AG08396 (cell line): Measurements from ENCODE around the gene MARCHF10.
"Not testable (repeated sequence)": the region's sequence is repeated elsewhere in the genome, so short reads cannot be mapped to it uniquely, and the experiment has no call there.

ENCODE experiments used
- DNase-seq: peaks from one replicate; pipeline ENCODE4 v3.0.0; 2012; ENCODE audit warnings: low spot score, mixed read lengths

The MARCHF10 gene

DNA sequence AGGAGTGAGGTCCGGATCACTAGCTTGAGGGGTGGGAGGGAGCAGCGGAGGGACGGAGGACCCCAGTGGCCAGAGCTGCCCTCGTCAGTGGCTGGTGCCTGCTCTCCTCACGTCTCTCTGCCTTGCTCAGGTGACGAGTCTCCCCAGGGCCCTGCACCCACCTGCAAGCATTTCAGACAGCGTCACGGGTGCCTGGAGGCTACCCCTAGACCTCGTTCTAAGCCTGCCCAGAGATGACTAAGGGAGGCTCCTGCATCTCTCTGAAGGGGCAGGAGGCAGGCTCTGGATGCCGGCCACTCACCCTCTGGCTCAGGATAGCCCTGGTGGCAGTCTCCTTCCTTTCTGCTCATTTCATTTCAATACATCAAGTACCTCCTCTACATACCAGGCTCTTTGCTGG lies 111.9 kb downstream of the MARCHF10 start:
- DNase-seq: no peak

DNA sequence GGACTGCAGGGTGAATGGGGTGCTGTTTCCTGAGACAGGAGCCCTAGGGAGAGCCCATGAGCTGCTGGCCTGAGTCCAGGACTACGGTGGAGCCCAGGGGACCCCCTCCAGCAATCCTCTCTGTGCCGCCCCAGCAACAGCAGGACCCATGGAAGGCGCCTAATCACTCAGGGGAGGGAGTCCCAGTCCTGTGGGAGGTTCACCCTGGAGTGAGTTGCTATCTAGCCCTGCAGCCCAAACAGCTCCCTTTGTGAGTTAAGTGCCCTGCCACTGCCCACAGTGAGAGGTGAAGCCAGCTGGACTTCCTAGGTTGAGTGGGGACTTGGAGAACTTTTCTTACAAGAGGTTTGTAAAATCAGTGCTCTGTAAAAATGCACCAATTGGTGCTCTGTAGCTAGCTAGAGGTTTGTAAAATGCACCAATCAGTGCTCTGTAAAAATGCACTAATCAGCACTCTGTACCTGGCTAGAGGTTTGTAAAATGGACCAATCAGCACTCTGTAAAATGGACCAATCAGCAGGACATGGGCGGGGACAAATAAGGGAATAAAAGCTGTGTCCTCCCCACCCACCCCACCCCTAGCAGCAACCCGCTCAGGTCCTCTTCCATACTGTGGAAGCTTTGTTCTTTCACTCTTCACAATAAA lies 112.9 kb downstream of the MARCHF10 start:
- not testable (repeated sequence) for DNase-seq

DNA sequence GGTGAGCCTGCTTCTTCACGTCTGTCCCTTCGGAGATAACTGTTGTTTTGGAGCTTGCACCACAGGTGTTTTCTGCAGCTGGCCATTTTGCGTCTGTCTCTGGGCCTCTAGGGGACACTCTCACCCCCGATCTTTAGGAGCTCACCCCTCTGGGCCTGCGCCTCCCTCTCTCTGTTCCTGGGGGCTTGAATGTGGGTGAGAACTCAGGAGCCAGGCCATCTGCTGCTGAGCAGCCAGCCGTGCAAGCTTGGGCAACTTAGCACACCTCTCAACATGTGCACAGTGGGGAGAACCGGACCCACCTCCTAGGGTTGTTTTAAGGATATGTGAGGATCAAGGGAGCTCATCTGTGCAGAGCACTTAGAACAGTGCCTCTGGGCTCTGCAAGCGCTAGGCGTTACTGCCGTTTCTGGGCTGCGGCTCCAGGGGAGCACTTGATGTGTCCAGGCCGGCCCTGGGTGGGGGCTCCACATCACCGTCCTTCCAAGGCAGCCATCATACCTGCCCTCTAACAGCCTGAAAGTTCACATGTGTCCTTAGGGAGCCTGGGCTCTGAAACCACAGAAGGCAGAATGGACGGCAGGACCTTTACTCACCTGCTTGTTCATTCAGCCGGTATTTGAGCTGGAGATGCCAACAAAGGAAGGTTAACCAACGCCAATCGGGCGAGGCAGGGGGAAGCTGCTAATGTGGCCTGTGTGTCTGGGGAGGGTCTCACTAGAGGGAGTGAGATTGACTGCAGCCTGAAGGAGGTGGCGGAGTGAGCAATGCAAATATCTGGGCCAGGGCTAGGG lies 114.3 kb downstream of the MARCHF10 start:
- DNase-seq: no peak

DNA sequence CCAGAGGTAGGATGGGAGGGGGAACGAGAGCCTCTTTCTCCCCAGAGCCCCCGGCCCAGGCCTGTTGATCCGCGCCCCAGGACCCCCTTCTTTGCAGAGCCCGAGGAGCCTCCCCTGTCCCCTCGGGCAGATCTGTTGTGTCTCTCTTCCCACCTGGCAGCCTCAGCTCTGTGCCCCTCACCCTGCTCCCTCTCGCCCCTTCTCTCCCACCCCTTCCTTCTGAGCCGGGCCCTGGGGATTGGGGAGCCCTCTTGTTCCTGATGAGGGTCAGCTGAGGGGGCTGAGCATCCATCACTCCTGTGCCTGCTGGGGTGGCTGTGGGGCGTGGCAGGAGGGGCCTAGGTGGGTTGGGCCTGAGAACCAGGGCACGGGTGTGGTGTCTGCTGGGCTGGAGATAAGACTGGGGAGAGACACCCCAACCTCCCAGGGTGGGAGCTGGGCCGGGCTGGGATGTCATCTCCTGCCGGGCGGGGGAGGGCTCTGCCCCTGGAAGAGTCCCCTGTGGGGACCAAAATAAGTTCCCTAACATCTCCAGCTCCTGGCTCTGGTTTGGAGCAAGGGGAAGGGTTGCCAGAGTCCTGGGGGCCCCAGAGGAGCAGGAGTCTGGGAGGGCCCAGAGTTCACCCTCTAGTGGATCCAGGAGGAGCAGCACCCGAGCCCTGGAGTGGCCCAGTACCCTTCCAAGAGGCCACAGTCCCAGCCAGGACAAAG lies 115.2 kb downstream of the MARCHF10 start:
- DNase-seq: peak; percentile 70

DNA sequence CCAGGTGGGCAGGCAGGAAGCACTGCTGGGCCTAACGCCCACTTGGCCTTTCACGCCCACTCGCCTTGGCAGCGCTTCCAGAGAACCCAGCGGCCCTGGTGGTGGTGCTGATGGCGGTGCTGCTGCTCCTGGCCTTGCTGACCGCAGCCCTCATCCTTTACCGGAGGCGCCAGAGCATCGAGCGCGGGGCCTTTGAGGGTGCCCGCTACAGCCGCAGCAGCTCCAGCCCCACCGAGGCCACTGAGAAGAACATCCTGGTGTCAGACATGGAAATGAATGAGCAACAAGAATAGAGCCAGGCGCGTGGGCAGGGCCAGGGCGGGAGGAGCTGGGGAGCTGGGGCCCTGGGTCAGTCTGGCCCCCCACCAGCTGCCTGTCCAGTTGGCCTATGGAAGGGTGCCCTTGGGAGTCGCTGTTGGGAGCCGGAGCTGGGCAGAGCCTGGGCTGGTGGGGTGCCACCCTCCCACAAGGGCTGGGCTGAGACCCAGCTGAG lies 115.9 kb downstream of the MARCHF10 start:
- DNase-seq: no peak

DNA sequence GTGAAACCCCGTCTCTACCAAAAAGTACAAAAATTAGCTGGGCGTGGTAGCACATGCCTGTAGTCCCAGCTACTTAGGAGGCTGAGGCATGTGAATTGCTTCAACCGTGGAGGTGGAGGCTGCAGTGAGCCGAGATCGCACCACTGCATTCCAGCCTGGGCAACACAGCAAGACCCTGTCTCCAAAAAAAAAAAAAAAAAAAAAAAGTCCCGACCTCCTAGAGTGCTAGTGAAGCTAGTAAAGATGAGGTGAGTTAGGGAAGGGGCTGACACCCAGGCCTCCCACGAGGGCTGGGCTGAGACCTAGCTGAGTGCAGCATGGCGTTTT lies 116.6 kb downstream of the MARCHF10 start:
- not testable (repeated sequence) for DNase-seq

DNA sequence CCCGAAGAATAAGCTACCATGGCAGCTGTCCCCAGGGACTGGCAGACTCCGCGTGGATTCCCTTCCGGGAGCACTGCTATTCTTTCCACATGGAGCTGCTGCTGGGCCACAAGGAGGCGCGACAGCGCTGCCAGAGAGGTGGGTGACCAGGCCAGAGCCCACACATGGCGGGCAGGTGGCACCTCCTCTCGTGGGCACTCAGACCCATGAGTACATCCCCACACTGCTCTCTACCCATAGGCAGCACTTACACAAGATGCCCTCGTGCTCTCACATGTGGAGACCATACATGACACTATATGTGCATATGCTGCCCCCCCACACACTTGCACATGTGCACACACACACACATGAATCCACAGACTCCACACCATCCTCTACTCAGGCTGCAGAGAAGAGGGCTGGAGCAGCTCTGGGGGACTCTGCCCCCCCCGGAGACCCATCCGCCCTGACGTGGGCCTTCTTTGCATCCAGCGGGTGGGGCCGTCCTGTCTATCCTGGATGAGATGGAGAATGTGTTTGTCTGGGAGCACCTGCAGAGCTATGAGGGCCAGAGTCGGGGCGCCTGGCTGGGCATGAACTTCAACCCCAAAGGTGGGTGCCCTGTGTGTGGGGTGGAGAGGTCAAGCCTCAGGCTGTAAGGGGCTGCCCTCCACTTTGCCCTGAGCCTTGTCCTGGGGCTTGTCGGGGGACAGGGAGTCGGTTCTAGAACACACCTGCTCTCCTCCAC lies 117.8 kb downstream of the MARCHF10 start:
- peak; percentile 11 for DNase-seq

DNA sequence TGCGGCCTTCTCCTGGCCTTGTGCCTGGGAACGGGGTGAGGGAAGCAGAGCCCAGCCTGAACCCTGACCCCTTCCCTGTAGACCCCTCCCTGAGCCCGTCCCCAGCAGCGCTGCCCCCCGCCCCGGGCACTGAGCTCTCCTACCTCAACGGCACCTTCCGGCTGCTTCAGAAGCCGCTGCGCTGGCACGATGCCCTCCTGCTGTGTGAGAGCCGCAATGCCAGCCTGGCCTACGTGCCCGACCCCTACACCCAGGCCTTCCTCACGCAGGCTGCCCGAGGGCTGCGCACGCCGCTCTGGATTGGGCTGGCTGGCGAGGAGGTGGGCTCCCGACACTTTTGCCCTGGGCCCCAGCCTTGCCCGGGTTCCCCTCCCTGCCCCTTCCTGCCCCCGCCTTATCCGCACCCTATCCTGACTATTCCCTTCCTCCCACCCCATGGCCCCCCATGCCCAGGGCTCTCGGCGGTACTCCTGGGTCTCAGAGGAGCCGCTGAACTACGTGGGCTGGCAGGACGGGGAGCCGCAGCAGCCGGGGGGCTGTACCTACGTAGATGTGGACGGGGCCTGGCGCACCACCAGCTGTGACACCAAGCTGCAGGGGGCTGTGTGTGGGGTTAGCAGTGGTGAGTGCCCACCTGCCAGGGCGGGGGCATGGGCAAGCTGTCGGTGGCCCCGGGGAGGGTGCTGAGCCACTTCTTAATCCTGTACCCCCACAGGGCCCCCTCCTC lies 118.5 kb downstream of the MARCHF10 start:
- no peak for DNase-seq

DNA sequence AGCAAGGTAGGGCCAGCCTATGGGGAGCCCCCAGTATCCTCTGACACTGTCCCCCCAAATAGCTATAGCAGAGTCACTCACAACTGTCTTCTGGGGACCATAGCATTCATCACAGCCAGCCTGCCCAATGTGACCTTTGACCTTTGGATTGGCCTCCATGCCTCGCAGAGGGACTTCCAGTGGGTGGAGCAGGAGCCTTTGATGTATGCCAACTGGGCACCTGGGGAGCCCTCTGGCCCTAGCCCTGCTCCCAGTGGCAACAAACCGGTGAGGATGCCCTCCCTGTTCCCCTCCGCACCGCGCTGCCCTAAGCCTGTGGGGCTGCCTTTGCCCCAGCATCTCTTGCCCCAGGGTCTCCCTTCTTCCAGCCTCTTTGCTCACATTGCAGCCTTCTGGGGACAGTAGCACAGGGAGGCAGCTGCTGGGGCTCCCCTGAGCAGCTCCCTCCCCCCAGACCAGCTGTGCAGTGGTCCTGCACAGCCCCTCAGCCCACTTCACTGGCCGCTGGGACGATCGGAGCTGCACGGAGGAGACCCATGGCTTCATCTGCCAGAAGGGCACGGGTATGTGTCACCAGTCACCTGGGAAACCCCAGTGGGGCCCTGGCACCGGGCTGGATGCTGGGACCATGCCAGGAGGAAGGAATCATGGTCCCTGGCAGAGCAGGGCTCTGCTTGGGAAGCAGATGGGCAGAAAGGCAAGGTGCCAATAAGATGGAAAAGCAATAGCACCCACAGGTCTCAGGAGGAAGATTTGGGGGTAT lies 119.5 kb downstream of the MARCHF10 start:
- peak; percentile 12 for DNase-seq

DNA sequence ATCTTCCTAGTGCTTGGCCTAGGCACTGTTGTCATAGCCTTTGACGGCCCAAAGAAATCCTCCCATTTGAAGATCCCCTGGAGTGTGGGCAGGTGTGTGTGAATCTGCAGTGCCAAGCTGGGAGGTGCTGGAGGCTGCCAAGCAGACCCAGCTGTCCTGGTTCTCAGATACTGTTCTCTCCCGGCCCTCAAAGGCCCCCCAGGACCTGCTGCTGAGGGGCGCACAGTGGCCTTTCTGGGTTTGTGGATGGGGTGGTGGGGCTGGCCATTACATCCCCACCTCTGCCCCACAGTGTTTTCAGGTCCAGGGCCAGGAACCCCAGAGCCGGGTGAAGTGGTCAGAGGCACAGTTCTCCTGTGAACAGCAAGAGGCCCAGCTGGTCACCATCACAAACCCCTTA lies 120.1 kb downstream of the MARCHF10 start:
- DNase-seq: no peak

DNA sequence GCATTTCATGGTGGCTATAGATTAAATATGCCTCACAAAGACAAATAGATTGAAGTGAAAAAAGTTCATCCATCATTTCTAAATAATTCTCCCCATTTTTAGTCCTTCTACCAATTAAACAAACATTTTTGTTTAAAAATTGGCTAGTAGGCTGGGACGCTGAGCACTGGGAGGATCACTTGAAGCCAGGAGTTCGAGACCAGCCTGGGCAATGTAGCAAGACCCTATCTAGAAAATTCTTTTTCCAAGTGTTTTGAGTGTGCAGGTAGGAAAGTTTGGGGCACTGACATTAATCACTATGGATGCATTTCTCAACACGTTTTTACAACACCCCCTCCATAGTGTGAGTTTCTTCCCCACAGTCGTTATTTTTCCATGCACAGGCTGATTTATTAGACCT lies 123.9 kb downstream of the MARCHF10 start:
- DNase-seq: no peak

DNA sequence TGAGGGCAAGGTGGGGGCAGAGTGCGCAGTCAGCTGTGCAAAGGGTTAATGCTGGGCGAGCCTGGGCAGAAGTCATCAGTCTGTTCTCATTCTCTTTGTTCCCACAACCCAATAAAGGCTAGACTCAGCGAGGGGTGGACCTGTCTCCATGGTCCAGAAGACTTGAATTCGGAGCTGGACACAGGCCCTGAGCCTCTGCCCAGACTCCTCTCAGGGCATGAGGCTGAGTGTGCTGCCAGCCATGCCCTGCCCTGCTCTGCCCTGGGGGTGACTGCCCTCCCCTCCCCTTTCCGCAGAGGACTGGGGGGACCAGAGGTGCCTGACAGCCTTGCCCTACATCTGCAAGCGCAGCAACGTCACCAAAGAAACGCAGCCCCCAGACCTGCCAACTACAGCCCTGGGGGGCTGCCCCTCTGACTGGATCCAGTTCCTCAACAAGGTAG lies 126.2 kb downstream of the MARCHF10 start:
- DNase-seq: no peak

DNA sequence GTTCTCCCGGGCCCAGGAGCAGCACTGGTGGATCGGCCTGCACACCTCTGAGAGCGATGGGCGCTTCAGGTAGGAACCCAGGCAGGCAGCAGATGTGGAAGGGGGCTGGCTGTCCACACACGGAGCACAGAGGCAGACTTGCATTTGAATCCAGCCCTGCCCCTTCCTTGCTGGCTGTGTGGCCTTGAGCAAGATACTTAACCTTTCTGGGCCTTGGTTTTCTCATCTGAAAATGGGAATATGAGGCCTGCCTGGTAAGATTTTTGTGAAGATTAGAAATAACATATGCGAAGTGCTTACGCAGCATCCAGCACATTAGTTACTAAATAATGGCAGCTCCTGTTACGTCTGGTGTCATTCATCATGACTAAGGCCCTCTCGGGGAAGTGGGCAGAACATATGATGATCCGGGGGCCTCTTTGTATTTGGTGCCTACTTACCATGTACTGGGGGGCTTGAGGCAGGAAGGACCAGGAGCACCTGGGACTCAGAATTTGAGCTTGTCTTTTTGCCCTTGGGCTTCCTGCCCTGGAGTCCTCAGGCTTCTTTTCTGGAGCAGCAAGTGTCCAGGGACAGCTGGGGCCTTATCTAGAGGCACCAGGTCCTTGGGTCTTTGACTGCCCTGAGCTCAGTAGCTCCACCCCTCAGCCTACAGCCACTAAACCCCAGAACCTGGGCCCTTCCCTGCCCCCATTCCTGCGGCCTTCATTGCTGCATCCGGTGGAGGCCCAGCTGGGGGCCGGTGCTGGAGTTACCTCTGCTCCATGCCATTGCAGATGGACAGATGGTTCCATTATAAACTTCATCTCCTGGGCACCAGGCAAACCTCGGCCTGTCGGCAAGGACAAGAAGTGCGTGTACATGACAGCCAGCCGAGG lies 126.8 kb downstream of the MARCHF10 start:
- no peak for DNase-seq

DNA sequence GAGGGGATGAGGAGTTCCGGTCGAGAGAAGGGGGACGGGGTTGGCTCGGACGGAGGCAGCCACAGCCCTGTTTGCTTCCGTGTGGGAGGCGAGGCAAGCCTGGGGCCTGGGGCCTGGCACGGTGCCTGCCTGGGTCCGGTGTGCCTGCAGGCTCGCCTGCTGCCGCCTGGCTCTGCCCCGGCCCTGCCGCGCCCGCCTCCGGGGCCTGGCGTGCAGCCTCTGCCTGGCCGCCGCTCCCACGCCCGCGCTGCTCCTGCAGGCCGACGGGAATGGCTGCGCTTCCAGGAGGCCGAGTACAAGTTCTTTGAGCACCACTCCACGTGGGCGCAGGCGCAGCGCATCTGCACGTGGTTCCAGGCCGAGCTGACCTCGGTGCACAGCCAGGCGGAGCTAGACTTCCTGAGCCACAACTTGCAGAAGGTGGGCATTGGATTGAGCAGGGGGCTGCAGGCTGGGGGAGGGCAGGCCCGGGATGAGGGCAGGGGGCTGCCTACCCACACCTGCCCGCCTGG lies 127.5 kb downstream of the MARCHF10 start:
- DNase-seq: no peak

DNA sequence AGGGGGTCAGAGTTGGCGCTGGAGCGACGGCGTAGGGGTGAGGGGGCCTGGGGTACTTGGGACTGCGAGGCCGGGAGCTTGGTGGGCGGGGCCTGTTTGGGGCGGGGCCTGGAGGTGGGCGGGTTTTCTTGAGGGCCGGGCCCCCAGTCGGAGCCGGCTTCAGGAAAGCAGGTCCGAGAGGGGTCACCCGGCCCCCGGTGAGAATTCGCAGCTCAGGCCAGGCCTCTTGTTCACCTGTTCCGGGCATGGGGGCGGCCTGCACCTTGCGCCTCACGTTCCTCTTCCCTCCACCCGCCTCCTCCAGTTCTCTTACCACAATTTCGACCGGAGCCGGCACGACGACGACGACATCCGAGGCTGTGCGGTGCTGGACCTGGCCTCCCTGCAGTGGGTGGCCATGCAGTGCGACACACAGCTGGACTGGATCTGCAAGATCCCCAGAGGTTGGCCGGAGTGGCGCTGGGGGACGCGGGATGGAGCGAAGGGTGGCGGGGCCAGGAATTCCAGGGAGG lies 128.2 kb downstream of the MARCHF10 start:
- no peak for DNase-seq

DNA sequence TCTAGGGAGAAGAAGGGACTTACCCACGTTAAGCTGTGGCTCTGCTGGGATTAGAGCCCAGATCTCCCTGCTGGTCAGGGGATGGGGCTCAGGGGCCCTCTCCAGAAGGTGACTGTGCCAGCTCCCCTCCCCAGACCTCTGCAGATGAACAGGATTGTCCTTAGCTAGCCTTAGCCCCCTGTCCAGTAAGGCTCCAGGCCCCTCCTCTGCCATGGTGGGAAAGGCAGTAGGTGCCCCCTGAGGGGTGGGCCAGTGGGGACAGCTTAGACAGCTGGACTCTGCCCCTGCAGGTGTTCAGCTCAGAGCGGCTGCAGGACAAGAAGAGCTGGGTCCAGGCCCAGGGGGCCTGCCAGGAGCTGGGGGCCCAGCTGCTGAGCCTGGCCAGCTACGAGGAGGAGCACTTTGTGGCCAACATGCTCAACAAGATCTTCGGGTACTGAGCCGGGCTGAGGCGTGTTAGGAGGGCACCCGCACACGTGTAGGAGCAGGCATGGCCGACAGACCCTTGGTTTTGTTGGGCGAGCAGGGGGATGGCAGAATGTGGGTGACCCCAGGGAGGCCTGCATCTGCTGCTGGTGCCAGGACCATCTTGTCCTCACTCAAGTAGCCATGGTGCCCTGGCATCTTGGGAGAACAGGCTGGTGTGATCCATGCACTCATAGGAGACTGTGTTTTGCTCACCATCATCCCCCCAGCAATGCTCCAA lies 129.7 kb downstream of the MARCHF10 start:
- DNase-seq: no peak

DNA sequence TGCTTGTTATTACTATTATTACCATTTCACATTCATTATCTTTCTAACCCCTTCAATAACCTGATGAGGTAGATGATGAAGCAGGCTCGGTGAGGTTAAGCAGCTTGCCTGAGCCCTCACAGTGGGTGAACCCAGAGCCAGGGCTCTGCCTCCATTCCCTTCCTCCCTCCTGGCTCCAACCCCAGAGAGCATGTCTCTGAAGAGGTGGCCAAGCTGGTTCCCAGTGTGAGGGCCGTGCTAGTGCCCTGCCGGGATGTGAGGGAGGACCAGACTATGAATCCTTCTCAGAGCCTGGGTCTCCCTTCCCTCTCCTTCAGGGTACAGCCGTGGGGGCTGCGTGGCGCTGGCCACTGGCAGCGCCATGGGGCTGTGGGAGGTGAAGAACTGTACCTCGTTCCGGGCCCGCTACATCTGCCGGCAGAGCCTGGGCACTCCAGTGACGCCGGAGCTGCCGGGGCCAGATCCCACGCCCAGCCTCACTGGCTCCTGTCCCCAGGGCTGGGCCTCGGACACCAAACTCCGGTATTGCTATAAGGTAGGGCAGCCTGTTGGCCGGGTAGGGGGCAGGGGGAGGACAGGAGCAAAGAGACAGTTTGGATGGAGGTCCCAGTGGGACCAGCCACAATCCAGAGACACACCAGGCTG lies 131.0 kb downstream of the MARCHF10 start:
- DNase-seq: no peak
